ENCODE data around the gene GNAZ.
A peak's percentile ranks its signal among the peaks of the same experiment; 100 is the strongest.

Gene GNAZ

DNA sequence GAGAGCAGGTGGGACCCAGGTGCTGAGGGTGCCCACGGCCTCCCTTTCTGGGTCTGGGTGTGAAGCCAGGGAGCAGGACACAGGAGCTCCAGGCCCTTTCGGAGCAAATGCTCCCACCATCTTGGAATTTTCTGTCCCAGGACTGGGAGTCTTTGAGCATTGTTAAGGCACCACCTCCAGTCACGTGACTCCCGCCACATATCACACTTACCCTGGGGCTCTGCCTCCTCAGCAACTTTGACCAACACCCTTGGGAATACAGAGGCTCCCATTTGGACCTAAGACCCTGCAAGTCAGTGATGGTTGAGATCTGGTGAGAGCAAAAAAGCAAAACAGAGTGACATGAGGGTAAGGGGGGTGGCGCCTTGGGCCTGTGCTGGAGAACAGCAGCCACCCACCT is 35.6 kb downstream of the GNAZ start:
- DNase-seq (ENCODE audit: low spot score): no peak

DNA sequence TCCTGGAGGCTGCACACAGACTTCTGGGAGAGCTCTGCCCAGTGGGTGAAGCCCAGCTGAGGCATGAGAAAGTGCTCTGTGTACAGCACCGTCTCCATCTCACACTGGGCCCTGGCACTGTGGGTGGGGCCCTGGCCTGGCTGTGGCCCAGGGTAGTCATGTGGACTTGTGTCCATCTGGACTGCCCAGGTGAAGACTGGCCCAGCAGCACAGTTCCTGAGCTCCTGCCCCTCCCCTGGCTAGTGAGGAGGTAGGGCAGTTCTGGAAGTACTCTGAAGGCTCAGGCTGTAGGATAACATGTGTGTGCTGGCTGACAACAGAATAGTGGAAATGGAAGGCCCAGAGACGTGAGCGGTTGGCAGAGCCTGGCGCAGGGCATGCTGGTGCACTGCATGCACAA is 36.0 kb downstream of the GNAZ start:
- DNase-seq (ENCODE audit: low spot score): no peak

DNA sequence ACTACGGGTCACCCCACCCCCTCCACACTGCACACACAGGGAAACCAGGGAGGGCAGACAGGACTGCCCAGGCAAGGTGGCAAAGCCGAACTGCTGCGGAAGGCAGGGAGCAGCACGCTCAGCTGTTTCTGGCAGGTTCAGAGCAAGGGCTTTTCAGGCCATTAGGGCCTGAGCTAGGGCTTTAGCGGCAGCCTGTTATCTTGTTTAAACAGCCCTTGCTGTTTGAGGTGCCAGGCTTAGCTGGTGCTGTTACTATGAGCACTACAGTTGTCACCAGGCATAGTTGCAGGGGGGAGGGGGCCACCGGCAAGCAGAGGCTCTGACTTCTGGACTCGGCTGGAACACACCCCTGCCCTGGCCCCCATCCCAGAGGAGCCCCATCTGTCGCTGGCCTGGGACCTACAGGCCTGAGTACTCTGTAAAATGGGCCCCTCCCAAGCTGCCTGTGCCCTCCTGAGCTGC is 36.6 kb downstream of the GNAZ start:
- DNase-seq (ENCODE audit: low spot score): no peak

DNA sequence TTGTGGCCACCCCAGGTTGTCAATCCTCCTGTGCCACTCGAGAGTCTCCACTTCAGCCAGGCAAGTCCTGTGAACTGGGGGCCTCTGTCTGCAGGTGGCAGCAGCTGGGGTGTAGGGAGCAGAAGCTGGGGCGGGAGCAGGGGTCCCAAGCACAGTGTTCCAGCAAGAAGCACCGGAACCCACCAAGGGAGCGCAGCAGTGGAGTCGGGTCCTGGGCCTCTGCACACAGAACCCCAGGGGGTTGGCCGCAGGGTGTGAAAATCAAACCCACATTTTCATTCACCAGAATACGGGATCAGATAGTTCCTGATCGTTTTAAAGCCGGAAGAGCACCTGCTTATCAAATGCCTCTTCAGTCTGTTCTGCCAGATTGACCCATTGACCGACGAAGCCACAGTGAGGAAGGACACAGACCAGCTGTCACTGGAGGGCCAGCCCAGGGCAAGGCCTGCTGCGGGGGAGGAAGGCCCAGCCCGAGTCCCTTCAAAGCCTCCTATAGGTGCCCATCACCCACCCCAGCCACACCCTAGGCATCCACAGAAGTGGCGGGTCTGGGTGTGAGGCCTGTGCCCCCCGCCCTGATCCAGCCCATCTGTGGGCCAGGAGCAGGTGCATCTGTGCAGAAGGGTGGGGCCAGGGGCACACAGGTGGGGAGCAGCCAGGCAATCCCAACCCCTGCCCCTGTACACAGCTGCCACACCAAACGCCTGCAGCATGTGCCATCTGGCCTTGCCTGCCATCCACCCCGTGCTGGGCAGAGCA is 37.3 kb downstream of the GNAZ start:
- DNase-seq (ENCODE audit: low spot score): no peak

DNA sequence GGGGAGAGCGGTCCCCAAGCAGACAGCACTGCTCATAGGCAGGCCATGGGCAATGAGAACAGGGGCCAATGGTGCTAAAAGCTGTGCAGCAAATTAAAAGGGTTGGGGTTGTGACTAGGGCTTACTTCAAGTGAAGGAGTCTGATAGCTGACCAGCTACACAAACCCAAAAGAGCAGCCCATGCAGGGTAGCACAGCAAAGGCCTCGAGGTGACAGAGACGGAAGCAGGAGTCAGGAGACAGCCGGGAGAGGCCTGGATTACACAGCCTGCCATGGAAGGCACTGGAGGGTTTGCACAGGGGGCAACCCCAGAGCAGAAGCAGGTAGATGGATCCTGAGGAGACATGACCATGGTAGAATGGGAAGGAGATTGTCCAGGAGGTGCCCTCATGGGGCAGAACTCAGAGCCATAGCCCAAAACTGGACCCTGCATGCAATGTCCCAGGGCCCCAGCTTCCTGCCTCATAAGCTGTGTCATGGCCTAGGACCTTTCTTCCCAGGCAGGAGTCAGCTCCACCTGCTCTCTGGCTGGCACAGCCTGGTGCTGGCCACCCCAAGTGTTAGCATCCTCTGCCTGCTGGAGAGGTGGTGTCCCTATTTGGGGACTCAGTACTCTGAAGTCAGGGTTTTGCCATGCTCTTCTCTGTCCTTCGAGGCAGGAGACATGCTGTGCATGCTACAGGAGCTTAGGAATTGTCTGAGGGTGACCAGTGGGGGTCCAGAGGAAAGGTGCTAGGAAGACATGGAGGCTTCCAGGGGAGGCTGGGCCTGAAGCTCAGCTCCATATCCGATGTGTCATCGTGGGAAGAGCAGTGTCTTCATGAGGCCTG is 38.1 kb downstream of the GNAZ start:
- DNase-seq (ENCODE audit: low spot score): no peak

DNA sequence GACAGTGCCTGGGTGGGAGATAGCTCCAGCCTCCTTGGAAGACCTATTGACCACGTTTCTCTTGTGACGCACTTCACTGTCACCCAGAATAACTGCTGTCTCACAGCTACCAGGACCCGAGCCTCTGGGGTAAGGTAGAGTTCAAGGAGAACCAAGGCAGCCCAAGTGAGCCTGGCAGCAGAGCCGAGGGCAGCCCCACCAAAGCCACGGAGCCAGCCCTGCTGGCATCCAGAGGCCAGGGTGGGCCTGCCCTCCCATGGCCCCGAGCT is 38.7 kb downstream of the GNAZ start:
- DNase-seq (ENCODE audit: low spot score): no peak

DNA sequence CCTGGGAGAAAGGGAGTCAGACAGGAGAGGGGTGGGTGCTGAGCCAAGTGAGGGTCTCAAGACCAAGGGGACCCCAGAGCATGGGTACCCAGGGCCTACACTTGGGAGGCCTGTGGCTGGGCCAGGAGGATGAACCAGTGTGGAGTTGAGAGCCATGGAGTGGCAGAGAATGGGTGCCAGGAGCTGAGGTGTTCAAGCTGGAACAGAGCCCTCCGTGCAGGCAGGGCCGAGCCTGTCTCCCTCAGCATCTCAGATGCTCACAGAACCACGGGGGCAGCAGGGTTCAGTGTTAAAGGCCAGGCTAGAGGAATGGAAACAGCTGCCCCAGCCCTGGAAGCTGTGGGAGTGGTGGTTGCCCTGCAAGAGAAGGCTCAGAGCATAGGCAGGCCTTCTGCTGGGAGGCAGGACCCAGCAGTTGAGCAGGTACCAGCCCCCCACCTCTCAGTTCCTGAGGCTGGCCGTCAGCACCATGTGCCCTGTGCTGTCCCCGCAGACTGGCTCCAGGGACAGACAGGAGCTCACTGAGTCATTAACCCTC is 39.2 kb downstream of the GNAZ start:
- no peak for DNase-seq (ENCODE audit: low spot score)

DNA sequence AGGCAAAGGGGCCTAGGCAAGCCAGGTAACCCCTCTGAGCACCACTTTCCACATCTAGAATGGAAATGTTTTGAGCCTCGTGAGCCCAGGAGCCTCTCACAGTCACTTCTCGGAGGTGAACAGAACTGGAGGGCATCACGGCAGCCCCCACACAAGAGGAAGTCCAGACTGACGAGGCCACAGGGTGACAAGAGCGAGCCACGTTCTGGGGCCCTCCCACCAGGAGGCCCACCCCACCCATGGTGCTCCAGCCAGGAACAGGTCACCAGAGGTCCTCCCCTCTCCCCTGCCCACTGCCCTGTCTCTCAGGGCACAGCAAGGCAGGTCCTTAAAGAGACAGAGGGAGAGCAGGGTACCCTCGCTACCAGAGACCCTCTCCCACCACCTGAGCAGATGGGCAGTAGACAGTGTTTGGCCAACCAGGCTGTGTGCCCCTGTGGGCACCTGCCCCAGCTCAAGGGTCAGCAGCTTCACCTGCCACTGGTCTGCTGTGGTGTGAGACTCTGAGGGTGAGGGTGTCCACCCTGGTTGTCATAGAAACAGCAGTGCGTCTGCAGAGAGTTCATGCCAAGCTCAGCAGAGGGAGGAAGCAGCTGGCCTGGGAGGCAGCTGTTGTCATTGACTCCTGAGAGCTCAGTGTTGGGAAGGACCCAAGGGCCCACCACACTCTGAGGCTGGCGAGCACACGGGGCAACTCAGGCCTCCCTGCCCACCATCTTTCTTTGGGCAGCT is 40.0 kb downstream of the GNAZ start:
- peak; percentile 32 for DNase-seq (ENCODE audit: low spot score)

DNA sequence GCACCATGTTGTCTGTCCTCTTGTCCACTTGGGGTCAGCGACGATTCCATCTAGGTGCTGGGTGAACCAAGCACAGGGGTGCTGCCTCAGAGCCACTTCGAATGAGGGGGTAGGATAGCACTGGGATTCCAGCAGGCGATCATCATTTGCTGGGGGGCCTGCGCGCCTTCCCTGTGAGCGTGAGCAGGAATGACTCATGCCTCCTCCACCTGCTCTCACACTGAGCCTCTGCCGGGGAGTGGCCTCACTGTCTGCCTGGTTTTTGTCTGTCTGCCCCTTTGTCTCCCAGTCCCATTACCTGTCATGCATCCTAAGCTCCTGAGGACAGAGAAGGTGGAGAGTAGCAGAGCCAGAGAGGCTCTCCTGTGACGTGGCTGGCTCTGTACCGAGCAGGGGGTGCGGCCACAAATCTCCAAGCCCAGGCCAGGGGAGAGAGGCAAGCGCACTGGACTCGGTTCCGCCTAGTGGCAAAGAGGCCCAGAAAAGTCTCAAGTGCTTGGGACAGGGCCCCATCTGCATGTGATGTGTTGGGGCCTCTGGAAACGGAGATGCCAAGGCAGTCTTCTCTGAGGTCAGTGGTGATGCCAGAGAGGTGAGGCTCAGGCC is 40.7 kb downstream of the GNAZ start:
- DNase-seq (ENCODE audit: low spot score): no peak

DNA sequence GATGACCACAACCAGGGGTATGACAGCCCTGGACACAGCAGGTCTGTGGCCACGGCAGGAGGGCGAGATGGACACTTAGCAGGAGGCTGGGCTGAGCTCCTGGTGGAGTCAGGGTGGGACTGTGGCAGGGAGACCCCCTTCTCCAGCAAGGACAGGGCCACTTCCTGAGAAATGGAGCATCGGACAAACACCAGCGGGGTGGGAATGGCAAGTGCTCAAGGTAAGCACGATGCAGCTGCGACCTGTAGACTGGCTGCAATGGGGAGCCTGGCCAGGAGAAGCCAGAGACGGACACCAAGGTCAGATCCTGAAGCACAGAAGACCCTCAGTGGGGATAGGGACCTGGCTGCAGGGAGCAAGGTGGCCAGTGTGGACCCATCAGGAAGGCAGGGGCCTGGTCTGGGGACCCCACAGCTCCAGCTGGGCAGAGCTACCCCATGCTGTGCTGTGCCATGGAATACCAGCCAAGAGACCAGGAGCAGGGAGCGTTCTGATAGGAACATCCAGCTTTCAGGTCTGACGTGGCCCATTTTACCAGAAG is 42.2 kb downstream of the GNAZ start:
- no peak for DNase-seq (ENCODE audit: low spot score)

DNA sequence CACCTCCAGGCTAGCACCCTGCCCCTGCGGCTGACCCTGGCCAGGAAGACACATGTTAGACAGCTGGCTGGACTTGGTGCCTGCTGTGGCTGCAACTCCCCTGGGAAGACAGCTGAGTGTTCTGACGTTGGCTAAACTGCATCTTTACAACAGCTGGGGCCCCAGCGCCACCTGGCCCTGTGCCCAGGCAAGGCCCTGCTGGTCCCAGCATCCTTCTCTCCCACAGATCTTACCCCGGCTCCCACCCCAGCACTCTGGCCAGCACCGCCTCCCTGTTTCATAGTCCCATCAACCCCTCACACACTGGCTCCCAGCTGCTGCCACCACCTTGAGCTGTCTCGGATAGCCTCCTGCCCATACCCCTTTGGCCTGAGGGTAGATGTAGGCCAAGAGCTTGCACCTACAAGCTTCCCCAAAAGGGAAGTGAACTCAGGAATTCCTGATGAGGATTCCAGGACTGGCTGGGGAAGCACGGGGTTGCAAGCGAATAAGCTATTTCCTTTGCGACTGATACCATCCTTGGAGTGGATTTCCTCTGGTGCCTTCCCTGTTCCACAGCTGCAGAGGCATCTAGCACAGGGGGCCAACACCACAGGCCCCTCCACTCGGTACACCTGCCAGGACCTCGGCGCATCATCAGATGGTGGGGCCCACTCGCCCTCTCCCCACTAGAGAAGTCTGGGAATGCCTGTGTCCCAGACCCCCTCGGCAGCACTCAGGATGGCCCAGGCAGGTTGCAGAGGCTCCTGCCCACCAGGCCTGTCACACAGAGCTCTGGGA is 42.9 kb downstream of the GNAZ start:
- DNase-seq (ENCODE audit: low spot score): no peak

DNA sequence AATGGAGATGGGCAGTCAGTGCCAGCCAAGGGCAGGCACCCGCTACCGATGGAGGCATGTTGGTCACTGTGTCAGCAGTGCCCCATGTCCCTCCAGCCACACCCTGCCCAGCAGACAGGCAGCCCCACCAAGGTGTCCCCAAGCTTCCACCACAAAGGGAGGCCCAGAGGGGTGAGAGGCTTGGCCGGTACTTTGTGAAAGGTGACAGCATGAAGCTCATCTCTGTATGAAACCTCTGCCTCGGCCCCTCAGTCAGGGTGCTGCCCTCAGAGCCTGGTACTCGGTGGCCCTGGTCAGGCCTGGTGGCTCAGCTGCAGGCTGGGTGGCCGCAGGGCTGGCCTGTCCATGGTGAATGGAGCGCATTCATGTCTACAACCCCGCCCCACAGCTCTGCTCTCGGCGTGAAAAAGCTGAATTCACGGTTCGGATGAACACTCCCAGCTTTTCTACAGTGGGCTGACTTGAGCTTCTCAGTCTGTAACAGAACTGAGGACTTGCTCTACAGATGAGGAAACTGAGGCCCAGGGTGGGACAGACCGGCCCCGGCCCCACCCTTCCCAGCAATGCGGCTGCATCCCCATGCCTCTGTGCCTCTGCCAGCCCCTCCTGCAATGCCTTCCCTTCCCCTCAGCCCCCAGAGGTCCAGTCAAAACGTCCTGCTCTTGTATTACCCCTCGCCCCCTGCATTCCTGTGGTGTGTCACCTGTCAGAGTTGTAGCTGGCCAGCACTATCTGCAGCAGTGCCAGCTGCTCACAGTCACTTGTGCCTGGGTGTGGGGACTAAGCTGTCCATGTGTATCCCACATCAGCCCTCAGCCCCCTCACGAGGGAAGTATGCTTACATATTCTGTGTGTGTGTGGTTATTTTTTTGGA is 43.8 kb downstream of the GNAZ start:
- no peak for DNase-seq (ENCODE audit: low spot score)

DNA sequence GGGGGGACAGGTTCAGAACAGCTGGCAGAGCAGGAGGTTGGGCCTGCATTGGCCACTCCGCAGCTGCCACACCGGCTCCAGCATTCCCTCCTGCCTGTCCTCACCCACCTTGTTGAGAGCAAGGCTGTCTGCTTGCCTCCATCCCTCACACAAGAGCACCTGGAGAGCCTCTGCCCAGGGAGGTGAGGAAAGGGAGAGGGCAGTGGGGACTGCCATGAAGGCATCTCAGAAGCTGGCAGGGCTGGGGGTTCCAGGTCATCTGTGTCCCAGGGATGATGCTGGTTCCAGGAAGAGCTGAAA is 44.4 kb downstream of the GNAZ start:
- DNase-seq (ENCODE audit: low spot score): no peak

DNA sequence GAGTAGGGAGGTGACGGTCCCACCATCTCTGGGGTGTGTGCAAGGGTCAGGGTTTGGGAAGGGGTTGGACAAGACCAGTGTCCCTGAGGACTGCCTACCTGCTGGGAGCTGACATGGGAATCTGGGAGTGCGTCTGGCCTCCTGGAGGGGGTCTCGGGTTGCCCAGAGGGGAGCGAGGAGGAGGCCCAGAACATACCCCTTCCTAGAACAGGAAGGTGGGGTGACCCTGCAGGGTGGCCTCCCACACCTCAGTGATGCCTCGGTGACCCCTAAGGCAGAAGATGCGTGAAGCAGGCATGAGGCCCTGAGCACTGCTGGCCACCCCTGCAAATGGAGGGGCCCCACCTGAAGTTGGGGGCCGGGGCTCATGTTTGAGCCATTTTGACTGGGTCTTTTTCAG is 45.0 kb downstream of the GNAZ start:
- no peak for DNase-seq (ENCODE audit: low spot score)

DNA sequence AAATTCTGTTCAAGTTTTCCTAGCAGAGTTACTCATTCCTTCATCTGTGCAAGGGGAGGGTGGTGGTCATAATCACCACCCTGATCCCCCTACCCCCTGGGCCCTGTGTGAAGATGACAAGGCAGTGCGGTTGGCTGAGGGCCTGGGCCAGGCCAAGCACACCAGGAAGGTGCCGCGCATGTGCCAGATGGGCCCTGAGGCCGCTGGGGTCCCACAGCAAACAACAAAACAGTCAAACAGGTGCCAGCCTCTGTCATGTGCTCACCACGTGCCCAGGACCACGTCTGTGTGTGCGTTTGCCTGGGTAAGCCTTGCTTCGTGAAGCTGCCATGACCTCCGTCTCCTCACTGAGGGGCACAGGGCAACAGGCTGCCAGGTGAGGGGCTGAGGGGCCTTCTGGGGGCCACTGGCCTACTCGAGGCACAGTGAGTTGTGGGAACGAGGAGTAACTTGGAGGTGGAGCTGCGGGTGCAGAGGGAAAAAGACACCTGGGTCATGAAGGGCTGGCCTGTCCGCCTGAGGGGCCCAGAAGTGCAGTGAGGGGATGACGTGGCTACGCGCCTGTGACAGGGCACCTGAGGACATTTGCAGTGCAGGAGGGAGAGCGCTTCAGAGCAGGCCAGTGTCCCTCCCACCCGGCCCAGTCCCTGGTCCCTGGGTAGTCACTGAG is 45.6 kb downstream of the GNAZ start:
- no peak for DNase-seq (ENCODE audit: low spot score)

DNA sequence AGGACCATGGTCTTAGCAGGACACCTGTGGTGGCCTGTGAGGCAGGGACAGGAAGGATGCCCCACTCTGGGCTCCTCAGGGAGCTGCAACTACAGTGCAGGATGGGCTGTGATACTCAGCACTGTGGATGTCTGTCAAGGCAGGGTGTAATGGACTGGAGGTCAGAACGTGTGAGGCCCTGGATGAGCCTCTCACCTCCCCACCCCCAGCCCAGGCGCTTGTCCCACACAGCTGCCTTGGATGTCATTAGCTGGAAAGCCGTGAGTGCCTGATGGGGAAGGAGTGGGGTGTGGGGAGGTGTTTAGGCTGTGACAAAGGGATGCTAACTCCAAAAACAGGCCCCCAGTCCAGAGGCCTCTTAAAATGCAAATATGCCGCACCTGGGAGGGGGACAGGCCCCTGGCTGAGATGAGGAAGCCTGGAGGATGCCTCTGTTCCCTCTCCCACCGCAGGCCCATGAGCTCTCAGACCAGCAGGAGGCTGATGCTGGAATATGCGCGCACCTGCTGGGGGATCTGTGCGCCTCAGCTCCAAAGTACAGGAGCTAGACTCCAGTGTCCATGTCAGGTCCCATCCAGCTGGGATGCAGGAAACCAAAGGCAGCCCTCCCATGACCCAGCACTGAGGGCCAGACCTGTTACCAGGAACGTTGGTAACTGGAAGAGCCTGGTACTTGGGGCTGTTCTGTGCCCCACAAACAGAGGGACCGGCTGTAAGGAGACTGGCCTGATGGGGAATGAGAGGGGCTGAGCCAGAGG is 46.4 kb downstream of the GNAZ start:
- DNase-seq (ENCODE audit: low spot score): no peak

DNA sequence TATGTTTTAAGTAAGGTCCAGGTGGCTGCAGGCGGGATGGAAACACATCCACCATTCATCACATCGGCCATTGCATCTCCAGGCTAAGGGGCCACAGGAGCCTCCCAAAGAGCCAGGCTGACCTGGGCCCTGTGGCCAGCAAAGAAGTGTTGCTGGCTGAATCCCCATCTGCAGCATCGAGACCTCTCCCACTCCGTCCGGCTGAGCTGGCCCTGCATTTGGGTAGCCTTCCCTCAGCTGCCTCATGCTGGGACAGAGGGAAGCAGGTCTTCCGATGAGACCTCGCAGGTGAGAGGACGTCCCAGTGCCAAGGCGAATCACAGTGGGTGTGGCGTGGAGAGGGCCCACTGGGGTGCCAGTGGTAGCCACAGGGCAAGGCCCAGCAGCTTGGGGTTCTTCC is 47.0 kb downstream of the GNAZ start:
- DNase-seq (ENCODE audit: low spot score): no peak

DNA sequence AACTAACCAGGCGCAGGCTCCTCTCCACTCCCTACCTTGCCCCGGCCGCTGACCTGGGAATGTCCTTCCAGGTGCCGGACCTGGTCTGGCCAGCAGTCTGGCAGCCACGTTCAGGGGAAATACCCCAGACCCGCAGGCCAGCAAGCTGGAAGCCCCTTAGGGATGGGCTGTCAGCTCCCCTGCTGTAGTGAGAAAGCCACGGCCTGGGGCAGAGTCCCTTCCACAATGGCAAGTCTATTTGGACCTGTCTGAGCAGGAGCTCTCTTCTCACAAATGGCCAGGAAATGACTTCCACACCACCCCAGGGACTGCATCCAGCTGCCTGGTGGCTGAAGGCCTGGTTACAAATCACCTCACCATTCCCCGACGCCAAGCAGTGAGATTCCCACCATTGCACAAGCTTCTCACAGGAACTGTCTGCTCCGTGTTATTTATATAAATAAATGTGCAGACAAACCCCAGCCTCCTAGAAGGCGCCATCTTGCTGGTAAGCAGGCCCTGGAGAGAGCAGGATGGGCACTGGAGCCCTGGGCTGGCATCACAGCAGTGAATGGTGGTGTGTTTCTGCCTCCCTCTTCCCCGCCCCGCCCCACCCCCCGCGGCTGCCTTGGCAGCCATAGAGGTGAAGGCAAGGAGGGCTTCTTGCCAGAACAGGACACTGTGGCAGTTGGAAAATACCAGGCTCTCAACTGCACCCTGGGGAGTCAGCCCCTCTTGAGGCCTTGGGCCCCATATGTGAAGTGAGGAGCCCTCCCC is 47.8 kb downstream of the GNAZ start:
- no peak for DNase-seq (ENCODE audit: low spot score)
